Pons (tissue), 1 donor: ENCODE data around the gene F2RL2.

Source experiments
- DNase-seq: peaks from one replicate; pipeline ENCODE4 v3.0.0-alpha.2; 2016; ENCODE audit warnings: low spot score

Gene F2RL2

DNA sequence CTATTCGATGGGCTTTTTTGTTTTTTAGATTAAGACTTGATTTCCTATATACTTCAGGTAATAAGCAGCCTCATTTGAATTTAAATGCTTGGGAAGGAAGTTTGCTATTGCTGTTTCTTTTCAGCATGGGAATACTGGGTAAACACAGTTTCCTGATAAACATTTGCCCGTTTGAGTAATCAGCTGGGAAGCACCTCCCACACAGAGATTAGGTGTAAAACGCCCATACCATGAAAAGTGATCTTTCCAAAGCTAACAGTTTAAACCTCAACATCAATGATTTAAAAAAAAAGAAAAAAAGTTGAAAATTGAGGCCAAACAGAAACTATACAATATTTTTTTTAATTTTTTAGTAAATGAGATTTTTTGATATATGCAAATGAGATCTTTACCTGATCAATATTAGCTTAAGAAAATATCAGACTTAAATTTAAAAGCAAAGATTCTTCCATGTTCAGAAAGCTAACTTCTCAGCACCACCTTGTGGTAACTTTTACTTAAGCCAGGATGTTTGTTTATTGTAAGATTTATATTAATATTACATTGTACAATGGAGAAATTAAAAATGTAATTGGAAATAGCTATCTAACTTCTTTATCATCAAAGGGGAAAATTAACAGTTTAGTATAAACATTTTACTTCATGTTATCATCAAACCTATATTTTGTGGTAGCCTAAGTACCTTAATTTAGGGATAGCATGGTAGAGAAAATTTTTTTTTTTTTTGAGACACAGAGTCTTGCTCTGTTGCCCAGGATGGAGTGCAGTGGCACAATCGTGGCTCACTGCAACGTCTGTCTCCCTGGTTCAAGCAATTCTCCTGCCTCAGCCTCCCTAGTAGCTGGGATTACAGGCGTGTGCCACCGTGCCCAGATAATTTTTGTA lies 39.8 kb downstream of the F2RL2 start:
- DNase-seq = no peak

DNA sequence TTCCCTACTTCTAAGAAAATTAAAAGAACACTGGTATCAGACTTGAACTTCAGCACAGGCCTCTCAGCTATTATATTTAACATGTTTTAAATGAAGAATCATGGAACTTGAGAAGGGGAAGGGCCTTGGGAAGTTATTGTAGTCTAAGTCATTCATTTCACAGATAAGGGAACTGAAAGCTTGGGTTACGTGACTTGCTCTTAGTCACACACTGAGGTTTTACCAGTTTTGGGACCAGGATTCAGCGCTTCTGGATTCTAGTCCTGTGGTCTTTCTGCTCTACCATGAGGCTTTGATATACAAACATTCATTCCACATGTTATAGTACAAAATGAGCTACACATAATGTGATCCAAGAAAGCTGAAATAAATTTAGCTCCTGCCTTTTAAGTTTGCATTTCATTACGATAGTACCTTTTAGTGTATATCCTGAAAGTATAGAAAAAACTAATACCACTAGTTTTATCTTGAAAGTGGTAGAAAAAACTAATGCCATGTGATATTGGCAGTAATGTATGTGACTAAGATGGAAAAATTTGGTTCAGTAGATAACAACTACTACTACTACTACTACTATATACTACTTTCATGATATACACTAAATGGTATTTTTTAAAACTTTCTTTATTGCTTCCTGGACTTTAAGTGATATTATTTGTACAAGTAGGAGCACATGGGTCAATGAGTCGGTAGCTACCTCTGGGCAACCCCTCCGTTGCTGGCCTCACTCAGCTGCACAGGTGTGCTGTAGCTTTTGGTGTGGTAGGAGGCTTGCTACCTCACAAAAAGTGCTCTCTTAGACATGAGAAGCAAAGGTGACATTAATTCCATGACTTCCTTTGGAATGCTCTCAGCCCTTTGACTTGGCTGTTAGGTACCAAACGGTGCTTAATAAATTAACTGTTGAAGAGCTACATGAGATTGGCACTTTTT lies 40.7 kb downstream of the F2RL2 start:
- peak; percentile 33 for DNase-seq

DNA sequence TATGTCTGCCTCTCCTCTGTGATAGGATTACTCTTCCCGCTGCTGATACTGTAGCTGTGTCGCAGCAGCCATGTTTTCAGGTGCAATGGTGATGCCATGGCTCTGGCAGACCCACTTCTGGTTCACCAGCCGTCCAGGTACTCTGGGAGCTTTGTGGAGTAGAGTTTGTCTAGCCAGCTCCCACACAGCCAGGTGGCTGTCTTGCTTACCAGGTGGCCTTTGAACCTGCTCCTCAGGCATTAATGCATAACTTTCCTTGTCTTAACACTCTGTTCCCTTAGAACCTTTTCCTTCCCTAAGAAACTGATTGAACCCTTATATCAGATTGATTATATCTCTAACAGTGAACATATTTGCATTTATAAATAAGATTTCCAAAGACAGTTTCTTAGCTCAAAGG lies 42.2 kb downstream of the F2RL2 start:
- DNase-seq = no peak

DNA sequence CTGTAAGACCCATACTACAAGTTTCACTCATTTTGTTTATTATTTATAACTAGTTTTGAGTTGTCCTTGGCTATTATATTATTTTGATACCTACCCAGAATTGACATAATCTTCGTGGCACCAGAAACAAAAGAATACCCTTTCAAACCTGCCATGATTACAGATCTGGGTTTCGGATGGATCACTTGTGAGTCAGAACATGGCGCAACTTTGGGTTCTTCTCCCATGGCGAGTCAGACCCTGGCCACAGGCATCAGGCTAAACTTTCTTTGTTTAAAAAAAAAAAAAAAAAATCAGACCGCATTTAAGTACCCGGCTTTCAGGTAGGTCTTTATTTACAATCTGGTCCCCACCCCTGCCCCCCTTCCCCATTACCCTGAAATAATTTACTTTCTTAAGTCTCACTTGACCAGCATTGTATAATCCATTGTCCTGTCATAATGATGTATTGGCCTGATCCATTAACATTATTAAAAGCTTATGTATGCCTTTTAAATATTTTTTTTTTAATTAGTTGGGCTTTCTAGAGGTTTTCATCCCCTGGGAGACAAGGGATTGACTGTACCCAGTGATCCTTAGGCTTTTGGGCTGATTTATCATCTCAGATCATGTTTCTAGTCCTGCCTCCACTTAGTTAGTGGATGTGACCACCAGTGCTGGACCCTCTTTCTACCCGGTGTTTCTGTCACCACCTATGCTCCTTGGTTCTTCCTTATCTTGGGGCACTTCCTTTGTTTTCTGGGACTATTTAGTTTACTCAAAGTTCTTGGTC lies 43.9 kb downstream of the F2RL2 start:
- no peak for DNase-seq

DNA sequence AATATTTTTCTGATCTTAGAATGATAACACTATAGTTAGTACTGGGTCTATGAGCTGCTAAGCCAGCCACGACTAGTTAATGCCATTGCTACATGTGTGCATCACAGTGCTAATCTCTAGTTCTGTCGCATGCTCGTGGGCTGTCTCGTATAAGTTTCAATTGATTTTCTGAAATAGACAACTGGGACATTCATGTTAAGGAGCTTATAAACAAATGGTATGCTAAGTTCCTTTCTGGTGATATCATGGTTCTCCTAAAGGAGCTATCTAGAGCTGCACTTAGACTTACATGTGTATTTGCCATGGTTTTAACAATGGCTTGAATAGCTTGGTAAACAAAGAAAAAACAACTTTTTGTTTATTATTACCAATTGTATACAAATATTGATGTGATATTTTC lies 46.2 kb downstream of the F2RL2 start:
- no peak for DNase-seq

DNA sequence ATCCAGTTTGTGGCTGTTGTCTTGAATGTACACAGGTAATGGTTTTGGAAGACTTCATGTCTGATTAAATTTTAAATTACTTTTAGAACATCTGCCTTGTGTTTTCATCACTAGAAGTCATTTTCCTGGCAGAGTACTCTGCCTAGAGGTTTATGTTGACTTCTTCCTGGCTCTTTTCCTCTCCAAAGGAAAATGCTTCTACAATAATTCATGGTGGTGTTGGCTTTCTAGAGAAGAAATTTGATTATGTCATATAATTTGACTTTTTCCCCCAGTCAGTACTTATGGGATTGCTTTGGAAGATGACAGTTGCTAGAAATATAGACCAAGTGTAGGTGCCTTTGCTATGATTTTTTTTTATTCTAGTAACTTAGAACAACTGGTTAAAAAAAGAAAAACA lies 46.8 kb downstream of the F2RL2 start:
- no peak for DNase-seq

DNA sequence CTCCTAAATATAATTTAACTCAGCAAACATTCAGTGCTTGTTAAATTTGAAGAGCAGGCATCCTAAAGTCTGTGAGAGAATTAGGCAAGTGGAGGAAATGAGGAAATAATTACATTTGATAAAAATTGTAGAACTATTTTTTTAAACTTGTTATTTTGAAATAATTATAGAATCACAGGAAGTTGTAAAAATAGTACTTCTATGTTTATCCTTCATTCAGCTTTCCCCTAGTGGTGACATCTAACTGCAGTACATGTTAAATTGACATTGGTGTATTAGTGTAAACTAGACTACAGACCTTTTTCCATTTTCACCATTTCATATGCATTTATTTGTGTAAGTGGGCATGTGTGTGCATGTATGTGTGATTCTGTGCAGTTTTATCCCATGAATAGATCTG lies 51.6 kb downstream of the F2RL2 start:
- DNase-seq = no peak

DNA sequence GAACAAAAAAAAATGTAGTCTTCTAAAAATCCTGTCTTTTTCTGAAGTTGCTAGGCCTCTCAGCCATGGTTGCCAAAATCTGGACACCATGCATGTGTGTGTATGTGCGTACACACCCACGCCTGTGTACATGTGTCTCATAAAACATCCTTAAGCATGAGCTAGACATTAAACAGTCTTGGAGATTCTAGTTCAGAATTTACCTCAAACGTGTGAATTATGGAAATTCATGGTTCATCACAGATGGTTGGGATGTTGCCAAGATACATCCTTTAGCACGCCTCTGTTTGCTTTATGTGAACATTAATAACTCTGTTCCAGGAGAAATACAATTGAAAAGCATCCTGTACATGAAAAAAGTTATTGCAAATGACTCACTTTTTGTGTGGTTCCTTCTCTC lies 53.0 kb downstream of the F2RL2 start:
- DNase-seq = no peak
